Urothelium cell line (cell line): ENCODE results near the gene USP6NL.
"Not testable (repeated sequence)": the region's sequence is repeated elsewhere in the genome, so short reads cannot be mapped to it uniquely, and the experiment has no call there.

Experiments used
- DNase-seq: peaks from one replicate; pipeline ENCODE4 v3.0.0; 2011; ENCODE audit warnings: low spot score, mixed read lengths
- FAIRE-seq: peaks from 2 replicates; lab custom pipeline; 2011; peaks lifted over from hg19 to GRCh38; lab: Jason Lieb, UNC

Gene USP6NL

DNA sequence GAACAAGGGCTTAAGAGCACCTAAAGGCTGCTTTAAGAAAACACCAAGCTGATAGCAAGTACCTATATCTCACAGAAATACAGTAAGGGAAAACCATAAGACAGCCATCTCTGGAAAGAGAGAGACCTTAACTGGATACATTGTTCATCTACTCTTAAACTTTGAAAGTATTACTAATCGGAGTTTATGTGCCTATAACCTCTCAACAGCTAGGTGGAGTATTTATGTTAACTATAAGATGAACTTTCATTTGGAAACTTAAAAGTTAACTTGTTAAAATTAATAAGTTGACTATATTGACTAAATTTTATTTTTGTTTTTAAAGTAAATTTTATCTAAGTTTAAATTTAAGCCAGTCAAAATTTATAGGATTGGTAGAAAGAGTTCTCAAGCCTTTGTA lies 90.6 kb downstream of the USP6NL start:
- FAIRE-seq = no peak
- DNase-seq = no peak

DNA sequence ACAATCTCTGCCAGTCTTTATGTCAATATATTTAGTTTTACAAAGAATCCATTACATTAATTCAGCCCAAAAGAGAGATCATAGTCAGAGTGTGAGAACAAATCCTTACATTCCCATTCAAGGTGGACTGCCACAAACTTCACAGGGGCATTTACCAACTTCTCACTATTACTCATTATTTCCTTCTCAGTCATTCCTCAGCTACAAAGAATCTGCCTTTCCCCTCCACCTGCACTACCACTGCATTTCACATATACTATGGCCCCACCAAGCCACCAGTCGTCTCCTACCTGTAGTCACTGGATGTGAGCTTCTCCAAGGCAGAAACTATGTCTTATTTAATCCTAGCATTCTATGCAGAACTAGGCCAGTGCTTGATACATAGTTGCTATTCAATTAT lies 94.3 kb downstream of the USP6NL start:
- no peak for DNase-seq
- no peak for FAIRE-seq

DNA sequence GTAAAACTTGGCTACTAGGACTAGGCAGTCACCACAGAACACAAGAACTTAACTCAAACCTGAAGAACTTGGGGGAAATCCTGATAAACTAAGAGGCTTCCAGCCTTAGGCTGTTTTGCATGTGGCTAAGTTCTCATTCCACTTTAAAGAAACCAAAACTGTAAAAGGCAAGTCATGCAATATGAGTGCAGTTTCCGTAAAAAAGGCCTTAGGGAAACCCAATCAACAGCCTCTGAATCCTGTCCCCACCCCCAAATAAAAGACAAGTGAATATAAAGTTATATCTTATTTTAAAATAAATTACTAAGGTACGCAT lies 95.1 kb downstream of the USP6NL start:
- DNase-seq (no peak), FAIRE-seq (no peak)

DNA sequence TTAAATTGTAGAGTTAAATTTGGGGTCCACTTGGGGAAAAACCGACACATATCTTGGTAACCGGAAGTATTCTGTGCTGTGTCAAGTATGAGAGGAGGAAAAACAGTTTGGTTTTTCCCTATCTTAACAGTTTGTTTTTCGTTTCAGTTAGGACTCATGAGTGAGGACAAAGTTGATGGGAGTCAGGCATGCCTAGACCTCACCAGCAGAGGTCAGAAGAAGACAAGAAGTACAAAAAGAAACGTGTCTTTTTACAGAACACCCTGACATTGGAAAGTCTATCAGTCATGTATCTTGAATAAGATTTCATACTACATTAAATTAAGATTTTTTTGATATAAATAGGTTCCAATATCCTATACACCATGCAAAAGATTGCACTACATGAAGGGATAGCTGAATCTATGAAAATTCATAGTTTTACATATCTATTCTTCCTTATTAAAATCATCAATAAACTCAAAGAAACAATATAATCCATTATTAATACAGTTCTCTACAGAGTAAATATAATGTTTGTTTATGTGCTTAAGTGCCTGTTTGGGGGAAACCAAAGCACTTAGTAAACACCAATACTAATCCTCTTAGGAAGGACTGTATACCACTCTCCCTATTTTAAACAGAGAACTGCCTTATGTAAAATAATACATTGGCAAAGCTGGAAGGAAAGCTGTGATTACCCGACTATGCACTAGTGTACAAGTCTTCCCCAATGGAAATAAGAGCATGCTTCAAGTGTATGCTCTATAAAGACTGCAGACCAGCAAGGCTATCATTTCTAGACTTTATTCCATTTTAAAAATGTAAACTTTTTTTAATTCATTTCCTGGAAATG lies 95.6 kb downstream of the USP6NL start:
- peak; percentile 45 for DNase-seq

DNA sequence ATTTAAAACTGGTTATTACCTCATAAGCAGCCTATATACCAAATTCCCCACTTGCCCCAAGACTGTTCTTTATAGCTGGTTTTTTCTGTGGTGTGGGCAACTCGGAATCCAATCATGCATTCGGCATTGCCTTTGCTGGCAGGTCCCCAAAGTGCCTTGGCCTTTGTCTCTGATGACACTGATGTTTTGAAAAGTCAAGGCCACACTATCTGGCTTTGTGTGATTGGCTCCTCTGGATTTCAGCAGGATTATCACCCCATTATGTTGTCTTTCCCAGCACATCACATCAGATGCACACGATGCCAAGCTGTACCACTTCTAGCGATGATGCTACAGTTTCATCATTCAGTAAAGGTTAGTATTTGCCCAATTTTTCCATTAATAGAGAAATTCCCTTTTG lies 97.7 kb downstream of the USP6NL start:
- DNase-seq (no peak), FAIRE-seq (no peak)

More for the DNA sequence above, 95.6 kb downstream of the USP6NL start:
- FAIRE-seq = no peak

DNA sequence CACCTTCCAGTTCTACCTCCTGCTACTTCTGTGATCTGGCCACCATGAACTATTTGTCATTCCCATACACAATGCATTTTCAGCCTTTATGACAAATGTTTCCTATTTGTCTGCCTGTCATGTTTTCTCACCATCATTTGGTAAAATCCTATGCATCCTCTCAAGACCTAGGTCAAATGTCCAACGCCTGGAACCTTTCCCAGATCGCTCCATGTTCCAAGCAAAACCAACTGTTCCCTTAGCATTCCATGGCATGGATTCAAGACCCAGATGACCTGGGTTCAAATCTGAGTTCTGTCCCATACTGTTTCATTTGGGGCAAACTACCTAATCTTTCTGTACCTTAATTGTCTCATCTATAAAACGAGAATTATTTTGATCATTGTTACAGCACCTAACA lies 98.9 kb downstream of the USP6NL start:
- DNase-seq (no peak), FAIRE-seq (no peak)

DNA sequence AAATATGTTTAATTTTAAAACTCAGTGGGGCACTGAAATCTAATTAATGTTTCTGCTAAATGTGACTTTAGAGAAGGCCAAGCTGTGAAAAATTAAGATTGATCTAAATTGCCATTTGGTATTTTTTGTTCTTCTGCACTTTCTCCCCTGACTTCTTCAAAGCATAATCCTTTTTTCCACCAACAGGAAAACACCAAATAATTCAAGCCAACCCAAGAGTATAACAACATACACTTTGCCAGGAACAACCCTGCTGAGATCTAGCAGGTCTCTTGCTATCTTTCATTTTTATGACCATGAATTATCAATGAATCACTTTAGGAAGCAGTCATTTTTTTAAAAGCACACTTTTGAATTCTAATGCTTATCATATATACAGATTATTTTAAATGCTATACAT lies 100.1 kb downstream of the USP6NL start:
- no peak for FAIRE-seq
- no peak for DNase-seq

DNA sequence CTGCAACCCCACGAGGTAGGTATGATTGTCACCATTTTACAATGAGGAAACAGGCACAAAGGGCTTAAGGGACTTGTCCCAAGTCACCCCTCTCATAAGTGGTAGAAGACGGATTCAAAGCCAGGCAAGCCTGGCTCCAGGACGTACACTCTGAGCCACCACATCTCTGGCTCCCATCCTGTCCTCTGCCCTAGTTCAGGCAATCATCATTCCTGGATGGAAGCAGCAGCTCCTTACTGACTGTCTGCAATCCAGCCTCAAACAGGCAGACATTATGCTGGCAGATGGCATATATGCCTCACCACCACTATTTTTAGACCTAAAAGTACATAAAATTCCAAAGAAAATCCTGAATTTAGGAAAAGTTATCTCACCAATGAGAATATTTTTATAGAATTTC lies 100.7 kb downstream of the USP6NL start:
- FAIRE-seq = no peak
- DNase-seq = no peak

DNA sequence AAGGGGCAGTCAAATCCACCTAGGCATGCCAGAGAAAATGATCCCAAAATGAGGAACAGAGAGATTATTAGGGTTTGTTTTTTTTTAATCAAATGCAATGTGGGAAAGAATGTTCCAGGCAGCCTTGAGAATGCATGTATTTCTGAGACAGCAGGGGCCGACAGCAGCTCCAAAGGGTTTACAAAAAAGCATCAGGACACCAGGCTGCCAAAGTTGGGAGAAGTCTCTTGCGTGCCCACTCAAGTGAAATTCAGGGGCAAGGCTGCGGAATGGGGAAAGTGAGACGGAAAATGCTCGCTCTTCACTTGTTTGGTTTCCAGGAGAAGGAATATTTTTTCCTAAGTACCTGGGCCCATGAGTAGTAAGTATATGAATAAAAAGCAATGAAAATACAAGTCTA lies 101.2 kb downstream of the USP6NL start:
- DNase-seq (no peak), FAIRE-seq (no peak)

DNA sequence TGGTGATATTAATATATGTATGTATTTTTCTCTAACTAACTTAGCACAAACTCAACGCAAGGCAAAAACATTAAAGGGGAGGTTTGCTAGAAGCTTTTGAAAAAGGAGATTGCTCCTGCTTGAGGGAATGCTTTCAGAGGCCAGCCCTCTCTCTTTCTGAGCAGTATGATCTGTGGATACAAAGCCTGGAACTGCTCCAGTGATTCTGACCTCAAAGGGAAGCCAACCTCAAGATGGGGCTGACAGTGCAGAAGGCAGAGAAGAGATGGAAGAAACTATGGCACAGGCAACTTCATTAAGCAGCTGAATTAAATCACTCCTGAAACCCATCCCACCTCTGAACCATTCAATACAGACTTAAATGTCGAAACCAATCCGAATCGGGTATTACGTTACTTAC lies 102.4 kb downstream of the USP6NL start:
- FAIRE-seq (no peak), DNase-seq (no peak)

DNA sequence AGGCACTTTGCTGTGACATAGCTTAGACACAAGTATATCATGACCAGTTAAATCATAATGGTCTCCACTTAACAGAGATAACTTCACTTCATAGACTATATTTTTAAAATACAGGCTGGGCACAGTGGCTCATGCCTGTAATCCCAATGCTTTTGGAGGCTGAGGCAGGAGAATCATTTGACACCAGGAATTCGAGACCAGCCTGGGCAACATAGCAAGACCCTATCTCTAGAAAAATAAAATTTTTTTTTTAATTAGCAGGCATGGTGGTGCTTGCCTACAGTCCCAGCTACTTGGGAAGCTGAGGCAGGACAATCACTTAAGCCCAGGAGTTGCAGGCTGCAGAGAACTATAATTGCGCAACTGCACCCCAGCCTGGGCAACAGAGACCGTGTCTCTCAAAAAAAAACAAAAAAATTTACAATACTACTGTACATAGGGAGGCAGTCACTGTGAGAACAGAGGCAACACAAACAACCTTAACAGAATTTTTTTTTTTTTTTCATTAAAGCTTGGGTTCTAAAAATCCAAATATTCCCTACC lies 105.1 kb downstream of the USP6NL start:
- DNase-seq = no peak
- no peak for FAIRE-seq

DNA sequence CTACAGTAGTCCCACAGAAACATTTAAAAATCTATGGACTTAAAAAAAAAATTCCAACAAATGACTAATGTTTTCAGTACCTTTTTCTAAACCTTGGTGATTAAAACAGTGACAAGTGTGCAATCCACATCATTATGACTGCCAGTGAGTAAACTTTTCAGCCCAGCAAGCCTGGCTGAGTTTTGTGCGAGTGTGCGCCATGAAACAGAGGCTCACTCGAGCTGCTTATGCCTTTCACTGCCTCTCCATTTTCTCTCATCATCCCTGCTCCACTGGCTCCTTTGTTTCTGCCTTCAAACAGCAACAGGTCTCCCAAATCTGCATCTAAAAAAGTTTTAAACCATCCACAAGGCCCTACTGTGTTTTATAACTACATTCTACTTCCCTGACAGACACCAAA lies 105.8 kb downstream of the USP6NL start:
- DNase-seq (no peak), FAIRE-seq (no peak)

DNA sequence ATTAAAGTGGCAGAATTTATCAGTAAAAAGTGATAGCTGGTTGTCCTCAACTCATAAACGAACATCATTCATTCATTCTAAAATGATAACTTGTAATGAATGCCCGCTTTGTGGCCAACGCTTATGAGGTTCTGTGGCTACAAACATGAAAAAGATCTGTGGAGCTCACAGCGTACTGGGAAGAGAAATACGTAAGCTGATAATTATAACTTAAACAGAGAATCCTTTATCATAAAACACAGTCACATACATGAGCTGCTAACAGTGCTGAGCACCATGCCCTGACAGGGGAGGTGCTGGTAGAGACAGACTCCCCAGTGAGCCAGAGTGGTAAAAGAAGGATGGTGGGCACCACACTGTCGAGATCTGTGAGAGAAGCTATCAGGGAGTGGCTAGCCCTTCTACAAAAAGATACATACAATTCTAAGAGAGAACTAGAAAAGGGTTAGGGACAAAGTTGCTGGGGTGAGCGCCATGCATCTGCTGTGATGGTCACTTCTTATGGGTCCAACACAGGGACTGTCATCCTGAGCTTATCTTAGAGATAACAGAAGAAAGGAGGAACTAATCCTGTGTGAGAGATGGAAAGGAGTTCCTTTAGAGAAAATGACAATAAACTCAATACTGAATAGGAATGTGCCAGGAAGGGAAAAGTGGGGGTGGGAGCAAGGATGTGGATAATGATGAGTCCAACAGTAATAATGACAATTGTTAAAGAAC lies 106.7 kb downstream of the USP6NL start:
- DNase-seq (no peak), FAIRE-seq (no peak)

DNA sequence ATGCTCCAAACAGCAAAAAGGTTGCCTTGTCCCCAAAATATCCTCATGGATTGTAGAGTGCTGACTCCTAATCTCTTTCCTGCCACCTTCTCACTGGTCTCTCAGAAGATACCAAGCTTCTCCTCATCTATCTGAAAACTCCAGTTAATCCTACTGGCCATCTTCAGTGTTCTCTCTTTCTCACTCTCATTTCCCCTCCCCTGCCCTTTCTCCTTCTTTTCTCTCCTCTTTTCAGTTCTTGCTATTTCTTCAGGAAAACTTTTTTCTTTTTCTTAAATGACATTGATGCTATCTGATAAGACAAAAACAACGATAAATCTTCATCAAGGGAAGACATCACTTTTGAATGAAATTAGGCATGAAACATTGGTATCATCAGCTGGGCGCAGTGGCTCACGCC lies 109.8 kb downstream of the USP6NL start:
- DNase-seq (no peak), FAIRE-seq (no peak)

DNA sequence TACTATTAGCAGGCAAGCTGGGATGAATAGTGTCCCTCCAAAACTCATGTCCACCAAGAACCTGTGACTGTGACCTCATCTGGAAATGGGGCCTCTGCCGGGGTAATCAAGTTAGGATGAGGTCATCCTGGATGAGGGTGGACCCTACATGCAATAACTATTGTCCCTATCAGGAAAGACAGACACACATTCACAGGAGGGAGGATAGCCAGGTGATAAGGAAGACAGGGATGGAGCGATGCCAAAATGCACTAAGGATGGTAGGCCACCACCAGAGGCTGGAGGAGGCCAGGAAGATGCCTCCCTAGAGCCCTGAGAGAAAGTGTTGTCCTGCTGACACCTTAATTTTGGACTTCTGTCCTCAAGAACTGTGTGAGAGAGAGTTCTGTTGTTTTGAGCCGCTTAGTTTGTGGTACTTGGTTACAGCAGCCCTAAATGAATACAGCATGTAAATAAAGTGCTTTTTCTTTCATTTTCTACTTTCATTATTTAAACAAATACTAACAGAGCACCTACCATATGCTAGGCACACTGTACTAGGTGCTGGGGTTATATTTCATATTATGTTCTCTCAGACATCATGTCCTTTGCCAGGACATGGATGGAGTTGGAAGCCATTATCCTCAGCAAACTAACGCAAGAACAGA lies 111.9 kb downstream of the USP6NL start:
- DNase-seq (no peak), FAIRE-seq (no peak)

DNA sequence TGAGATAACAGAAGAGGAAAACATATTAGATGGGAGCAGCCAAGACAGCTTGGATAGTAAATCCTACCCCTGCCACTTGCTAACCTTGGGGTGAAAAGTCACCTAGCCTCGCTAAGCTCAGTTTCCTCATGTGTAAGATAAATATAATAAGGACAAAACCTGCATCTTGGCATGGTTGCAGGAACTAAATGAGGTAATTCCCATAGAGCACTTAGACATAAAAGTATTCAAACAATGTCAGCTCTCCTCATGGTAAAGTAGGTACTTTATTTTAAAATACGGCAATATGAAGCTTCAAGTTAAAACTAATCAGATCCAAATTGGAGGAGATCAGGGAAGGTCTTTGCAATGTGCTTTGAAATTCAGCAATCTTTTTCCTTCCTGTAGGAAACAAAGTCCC lies 113.1 kb downstream of the USP6NL start:
- FAIRE-seq = no peak

DNA sequence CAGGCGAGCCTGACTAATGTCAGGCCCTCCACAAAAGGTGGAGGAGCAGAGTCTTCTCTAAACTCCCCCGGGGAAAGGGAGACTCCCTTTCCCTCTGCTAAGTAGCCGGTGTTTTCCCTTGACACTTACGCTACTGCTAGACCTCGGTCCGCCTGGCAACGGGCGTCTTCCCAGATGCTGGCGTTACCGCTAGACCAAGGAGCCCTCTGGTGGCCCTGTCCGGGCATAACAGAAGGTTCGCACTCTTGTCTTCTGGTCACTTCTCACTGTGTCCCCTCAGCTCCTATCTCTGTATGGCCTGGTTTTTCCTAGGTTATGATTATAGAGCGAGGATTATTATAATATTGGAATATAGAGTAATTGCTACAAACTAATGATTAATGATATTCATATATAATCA lies 116.5 kb downstream of the USP6NL start:
- not testable (repeated sequence) for FAIRE-seq, DNase-seq

More for the DNA sequence above, 113.1 kb downstream of the USP6NL start:
- DNase-seq = no peak

DNA sequence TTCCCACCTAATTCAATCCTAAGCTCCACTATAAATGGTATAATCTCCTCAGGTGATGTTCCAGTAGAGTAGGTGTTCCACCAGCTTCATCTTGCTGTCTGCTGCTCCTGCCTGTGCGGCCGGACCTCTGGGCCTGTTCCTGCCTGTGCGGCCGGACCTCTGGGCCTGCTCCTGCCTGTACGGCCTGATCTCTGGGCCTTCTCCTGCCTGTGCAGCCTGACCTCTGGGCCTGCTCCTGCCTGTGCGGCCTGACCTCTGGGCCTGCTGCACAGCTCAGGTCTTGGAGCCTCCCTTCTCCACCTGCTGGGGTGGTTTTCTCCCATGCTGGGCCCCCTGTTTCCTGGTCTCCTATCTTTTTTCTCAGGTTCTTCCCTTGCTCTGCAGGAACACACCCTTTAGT lies 117.8 kb downstream of the USP6NL start:
- no peak for DNase-seq
- FAIRE-seq = no peak

DNA sequence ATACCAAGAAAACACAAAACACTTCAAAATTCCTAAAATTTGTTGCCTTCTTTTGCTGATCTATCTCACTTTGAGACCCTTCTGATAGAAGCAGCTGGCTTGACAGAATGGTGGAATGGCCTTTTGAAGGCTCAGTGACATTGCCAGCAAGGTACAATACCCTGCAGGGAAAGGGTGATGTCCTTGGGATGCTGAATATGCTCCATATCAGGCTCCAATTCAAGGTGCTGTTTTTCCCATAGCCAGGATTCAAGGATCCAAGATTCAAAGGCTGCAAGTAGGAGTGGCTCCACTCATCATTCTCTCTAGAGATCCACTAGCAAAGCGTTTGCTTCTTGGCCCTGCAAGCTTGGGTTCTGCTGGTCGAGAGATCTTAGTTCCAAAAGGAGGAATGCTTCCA lies 120.4 kb downstream of the USP6NL start:
- DNase-seq (no peak), FAIRE-seq (no peak)

DNA sequence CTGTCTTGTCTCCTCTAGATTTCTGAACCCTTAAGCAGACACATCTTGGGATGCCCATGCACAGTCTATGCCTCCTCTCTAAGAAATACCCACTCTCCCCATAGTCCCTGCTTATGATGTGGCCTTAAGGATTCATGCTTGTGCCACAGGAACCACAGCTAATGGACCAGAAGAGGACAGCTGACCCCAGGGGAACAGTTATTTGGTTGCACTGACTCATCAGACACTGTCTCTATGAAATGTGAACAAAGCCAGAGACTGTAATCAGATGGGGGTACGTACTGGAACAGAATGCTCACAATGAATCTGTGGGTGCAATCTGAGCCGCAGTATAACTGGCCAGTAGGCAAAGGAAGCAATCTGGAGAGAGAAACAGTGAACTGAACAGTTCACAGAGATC lies 121.9 kb downstream of the USP6NL start:
- FAIRE-seq (no peak), DNase-seq (no peak)

DNA sequence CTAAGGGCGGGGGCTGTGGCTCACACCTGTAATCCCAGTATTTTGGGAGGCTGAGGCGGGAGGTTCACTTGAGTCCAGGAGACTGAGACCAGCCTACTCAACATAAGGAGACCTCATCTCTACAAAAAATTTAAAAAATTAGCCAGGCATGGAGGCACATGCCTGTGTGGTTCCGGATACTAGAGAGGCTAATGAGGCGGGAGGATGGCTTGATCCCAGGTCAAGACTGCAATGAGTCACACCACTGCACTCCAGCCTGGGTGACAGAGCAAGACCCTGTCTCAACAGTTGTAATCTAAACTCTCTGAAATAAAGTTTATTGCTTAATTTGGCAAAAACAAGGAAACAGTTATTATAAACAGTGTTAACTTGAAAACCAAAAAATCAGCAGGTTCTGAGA lies 123.3 kb downstream of the USP6NL start:
- FAIRE-seq (no peak), DNase-seq (no peak)
